H1 (cell line): ENCODE data around the gene VPS51. TPM values are rescaled to one million over a fixed set of nuclear protein-coding genes. Genes with fewer than 3 reads are reported as not detected.

Experiments
- CTCF ChIA-PET: fragments of 300-600 bp; sonication (Branson Sonifier 250); formaldehyde crosslinking; loops from one replicate; lab custom pipeline; 2021; ENCODE audit not compliant: partially characterized antibody; lab: Charles Lee
- POLR2A ChIA-PET: fragments of 300-600 bp; sonication (Branson Sonifier 250); formaldehyde crosslinking; loops from one replicate; lab custom pipeline; 2021; ENCODE audit warnings: inconsistent platforms; ENCODE audit not compliant: partially characterized antibody; lab: Charles Lee
- DNase-seq, 2 experiments: peaks; one replicate each; pipeline versions ENCODE4 v3.0.0 to v3.0.0-alpha.2; 2010 to 2022; ENCODE audit warnings: low spot score in 2 of 2, low read depth in 1 of 2, mixed read lengths in 1 of 2
- FAIRE-seq: peaks from 2 replicates; lab custom pipeline; 2011; peaks lifted over from hg19 to GRCh38; lab: Jason Lieb, UNC
- H2AFZ ChIP-seq: 2 replicates; pipeline ENCODE4 v1.8.1; 2012; ENCODE audit warnings: low read length, inconsistent platforms
- H2AK5ac ChIP-seq: 2 replicates; pipeline ENCODE4 v1.6.1; 2013; ENCODE audit warnings: low read depth, low read length
- H2BK120ac ChIP-seq: replicated peaks from 2 replicates; pipeline ENCODE3; 2013; ENCODE audit warnings: low read depth, low read length, inconsistent platforms
- H2BK12ac ChIP-seq: 2 replicates; pipeline ENCODE4 v1.6.1; 2013; ENCODE audit warnings: low read depth, low read length
- H2BK15ac ChIP-seq: 2 replicates; pipeline ENCODE4 v1.6.1; 2013; ENCODE audit warnings: low read length
- H2BK20ac ChIP-seq: 2 replicates; pipeline ENCODE4 v1.6.1; 2013; ENCODE audit warnings: low read length
- H2BK5ac ChIP-seq: 2 replicates; pipeline ENCODE4 v1.6.1; 2013; ENCODE audit warnings: low read depth, low read length
- H3K14ac ChIP-seq: 2 replicates; pipeline ENCODE4 v1.6.1; 2013; ENCODE audit warnings: inconsistent platforms; ENCODE audit not compliant: insufficient read length
- H3K18ac ChIP-seq: 2 replicates; pipeline ENCODE4 v1.6.1; 2013; ENCODE audit warnings: low read length; ENCODE audit errors: extremely low read depth
- H3K23ac ChIP-seq: 2 replicates; pipeline ENCODE4 v1.6.1; 2013; ENCODE audit warnings: inconsistent platforms; ENCODE audit not compliant: insufficient read length
- H3K23me2 ChIP-seq: 2 replicates; pipeline ENCODE4 v1.6.1; 2013; ENCODE audit warnings: low read depth, low read length
- H3K27ac ChIP-seq: 2 replicates; pipeline ENCODE4 v1.6.1; 2011; ENCODE audit warnings: low read depth, low read length, inconsistent platforms
- H3K27me3 ChIP-seq, 4 experiments: replicated peaks in 1 of 4; 1 replicate in 1 of 4; 2 replicates in 3 of 4; pipeline versions ENCODE4 v1.6.1 to v1.8.1; 2011 to 2013; ENCODE audit warnings: low read length in 3 of 4, mild to moderate bottlenecking in 3 of 4, inconsistent platforms in 2 of 4, mixed read lengths in 2 of 4, moderate library complexity in 1 of 4; ENCODE audit not compliant: control insufficient read depth in 3 of 4, insufficient read depth in 3 of 4; ENCODE audit errors: extremely low read depth in 1 of 4
- H3K36me3 ChIP-seq, 4 experiments: 2 replicates each; pipeline versions ENCODE4 v1.6.1 to v1.8.1; 2011 to 2013; ENCODE audit warnings: mild to moderate bottlenecking in 4 of 4, low read length in 3 of 4, moderate library complexity in 2 of 4, control low read depth in 1 of 4, inconsistent platforms in 1 of 4; ENCODE audit not compliant: insufficient read depth in 4 of 4, control insufficient read depth in 2 of 4
- H3K4ac ChIP-seq: replicated peaks from 2 replicates; pipeline ENCODE3; 2013; ENCODE audit warnings: low read length, low read depth, mixed read lengths, inconsistent platforms; ENCODE audit not compliant: insufficient read length
- H3K4me1 ChIP-seq, 4 experiments: replicated peaks in 1 of 4; 1 replicate in 1 of 4; 2 replicates in 3 of 4; pipeline versions ENCODE4 v1.6.1 to v1.8.1; 2011 to 2013; ENCODE audit warnings: low read length in 3 of 4, inconsistent platforms in 2 of 4, mixed read lengths in 1 of 4; ENCODE audit not compliant: insufficient read depth in 4 of 4, control insufficient read depth in 3 of 4
- H3K4me2 ChIP-seq, 2 experiments: 2 replicates each; pipeline versions ENCODE4 v1.6.1 to v1.8.1; 2011 to 2013; ENCODE audit warnings: low read depth in 2 of 2, low read length in 2 of 2, control low read depth in 1 of 2, inconsistent platforms in 1 of 2, mild to moderate bottlenecking in 1 of 2; ENCODE audit not compliant: insufficient read depth in 1 of 2
- H3K4me3 ChIP-seq, 4 experiments: fragments of 200-600, 300-600 bp in 1 of 4; sonication (generic), shearing (Covaris generic), sonication (Bioruptor Twin) in 1 of 4; 2 replicates each; pipeline versions ENCODE4 v1.5.1 to v1.8.1; 2011 to 2016; ENCODE audit warnings: low read length in 4 of 4, low read depth in 3 of 4, control low read depth in 2 of 4, inconsistent platforms in 2 of 4, mild to moderate bottlenecking in 2 of 4, mixed read lengths in 1 of 4, moderate library complexity in 1 of 4; ENCODE audit not compliant: insufficient read depth in 2 of 4; ENCODE audit errors: extremely low read depth in 1 of 4
- H3K56ac ChIP-seq: replicated peaks from 2 replicates; pipeline ENCODE3; 2013; ENCODE audit warnings: low read depth, mild to moderate bottlenecking, mixed read lengths, low read length, inconsistent platforms; ENCODE audit not compliant: insufficient read length
- H3K79me1 ChIP-seq: 2 replicates; pipeline ENCODE4 v1.6.1; 2013; ENCODE audit warnings: low read depth, low read length, control low read depth
- H3K79me2 ChIP-seq, 2 experiments: 2 replicates each; pipeline versions ENCODE4 v1.6.1 to v1.8.1; 2012 to 2013; ENCODE audit warnings: low read length in 2 of 2, mild to moderate bottlenecking in 2 of 2, inconsistent platforms in 1 of 2; ENCODE audit not compliant: insufficient read depth in 2 of 2, control insufficient read depth in 1 of 2
- H3K9ac ChIP-seq, 4 experiments: replicated peaks in 1 of 4; 1 replicate in 1 of 4; 2 replicates in 3 of 4; pipeline versions ENCODE4 v1.6.1 to v1.8.1; 2011 to 2013; ENCODE audit warnings: low read depth in 3 of 4, low read length in 3 of 4, control low read depth in 2 of 4, mild to moderate bottlenecking in 2 of 4, moderate library complexity in 2 of 4, inconsistent platforms in 1 of 4; ENCODE audit errors: extremely low read depth in 1 of 4
- H3K9me3 ChIP-seq, 2 experiments: 2 replicates each; pipeline versions ENCODE4 v1.6.1 to v1.8.1; 2012 to 2013; ENCODE audit warnings: mild to moderate bottlenecking in 2 of 2, moderate library complexity in 2 of 2, control low read depth in 1 of 2, inconsistent platforms in 1 of 2, low read depth in 1 of 2, low read length in 1 of 2, mixed read lengths in 1 of 2; ENCODE audit not compliant: insufficient read depth in 2 of 2
- H4K20me1 ChIP-seq, 2 experiments: replicated peaks in 1 of 2; 2 replicates each; pipeline versions ENCODE3 to v1.8.1; 2011 to 2013; ENCODE audit warnings: inconsistent platforms in 2 of 2, low read length in 2 of 2, mild to moderate bottlenecking in 1 of 2; ENCODE audit not compliant: insufficient read depth in 2 of 2, control insufficient read depth in 1 of 2
- H4K5ac ChIP-seq: 2 replicates; pipeline ENCODE4 v1.6.1; 2013; ENCODE audit warnings: low read length, low read depth, mixed read lengths, inconsistent platforms; ENCODE audit not compliant: insufficient read length
- H4K8ac ChIP-seq: 2 replicates; pipeline ENCODE4 v1.8.0; 2013; ENCODE audit warnings: mild to moderate bottlenecking, moderate library complexity, low read length, inconsistent platforms; ENCODE audit not compliant: insufficient read depth; ENCODE audit errors: extremely low read depth
- H4K91ac ChIP-seq: replicated peaks from 2 replicates; pipeline ENCODE3; 2013; ENCODE audit warnings: low read length, mixed read lengths, inconsistent platforms; ENCODE audit not compliant: insufficient read length
- POLR2A ChIP-seq, 2 experiments: IDR thresholded peaks; 1 replicate in 1 of 2; 2 replicates in 1 of 2; pipeline ENCODE4 v1.6.1; 2011; ENCODE audit warnings: low read depth in 2 of 2, low read length in 2 of 2, mild to moderate bottlenecking in 2 of 2; ENCODE audit errors: control extremely low read depth in 1 of 2
- POLR2AphosphoS5 ChIP-seq: IDR thresholded peaks from 2 replicates; pipeline ENCODE4 v1.6.1; 2011; ENCODE audit warnings: low read depth, low read length
- WGBS, 2 experiments: shearing (Covaris generic) in 1 of 2; methylation state at CpG; one replicate each; pipeline versions ENCODE4 v1.1.6 to v1.1.7; 2013 to 2015; ENCODE audit warnings: low lambda C conversion rate in 2 of 2, mixed read lengths in 2 of 2, inconsistent platforms in 1 of 2, low coverage in 1 of 2, missing lambda C conversion rate in 1 of 2; ENCODE audit not compliant: insufficient replicate concordance in 2 of 2, insufficient coverage in 1 of 2, insufficient read length in 1 of 2; ENCODE audit errors: extremely low coverage in 1 of 2, missing lambda C conversion rate in 1 of 2; 5-methylcytosine and 5-hydroxymethylcytosine counted together
- polyA plus RNA-seq, 7 experiments: library from polyadenylated mRNA; depleted of rRNA in 3 of 7; stranded (reverse) in 5 of 7; unstranded in 2 of 7; fragments of >200 nt in 5 of 7; fragments of 200-250 nt in 2 of 7; gene quantifications; 1 replicate in 5 of 7; 2 replicates in 1 of 7; 4 replicates in 1 of 7; pipeline versions ENCODE4 v1.2.1 to v1.2.3, GENCODE V29; 2011 to 2013; ENCODE audit warnings: missing spikeins in 2 of 7, mixed read lengths in 2 of 7
- total RNA-seq: library from RNA; stranded (reverse); fragmentation: NEBNext Ultra II Directional; extraction: Animal tissue kit (Norgen Biotek cat#: 25700); gene quantifications from 2 replicates; pipeline ENCODE4 v1.2.1, GENCODE V29; 2021

The VPS51 gene
- total and polyA plus RNA-seq, 2 of the 8 experiments (the other 6 are each of a cell fraction or from before 2014, with no cell fraction given) = 97.4 to 142 TPM

GRCh38 chr11:65115361-65116082 is 19.5 kb downstream of the VPS51 start:
- Histone ChIP-seq H2BK5ac (no peak overlapping the region), H4K91ac (peak overlapping the region; percentile 17), H3K4ac (no peak overlapping the region), H4K8ac (no peak overlapping the region), H3K23ac (no peak overlapping the region), H3K56ac (no peak overlapping the region), H3K79me1 (peaks cover 8% of the 10 kb centered on the region), H3K27ac (no peak overlapping the region), H3K9ac (no peak overlapping the region), H3K36me3 (peaks cover 8 to 27% (median 12%) of the 10 kb centered on the region in 4 experiments; a peak in 7 of 8 replicates), H3K4me3 (no peak overlapping the region), H3K18ac (no peak overlapping the region), H3K23me2 (peaks cover 17% of the 10 kb centered on the region; the same call in 1 of the 2 replicates), H3K79me2 (peaks cover 0 to 13% of the 10 kb centered on the region in 2 experiments; a peak in 1 of 4 replicates), H3K9me3 (no peaks in the 10 kb centered on the region), H2AFZ (no peak overlapping the region), H2BK12ac (no peak overlapping the region), H4K20me1 (peaks cover 4 to 14% of the 10 kb centered on the region in 2 experiments), H2BK120ac (no peak overlapping the region), H3K27me3 (no peaks in the 10 kb centered on the region), H2AK5ac (no peak overlapping the region), H2BK20ac (no peak overlapping the region), H4K5ac (no peak overlapping the region), H2BK15ac (peak overlapping the region; percentile 50; the same call in 1 of the 2 replicates), H3K14ac (no peak overlapping the region), H3K4me2 (peak overlapping the region in 1 of 2 experiments; percentile 80; a peak in 1 of 4 replicates), H3K4me1 (peaks cover 2 to 24% (median 18%) of the 10 kb centered on the region in 4 experiments)
- WGBS, 2 experiments = 96% methylated on average over 20 of the region's 21 CpGs; no CpG with 5 or more reads in 1 of the 2 experiments
- no peak for DNase-seq
- POLR2A ChIA-PET = interaction anchor here (0.8 to 17.4 kb wide), 15 partner anchors 8 to 371 kb away, joined by 3 to 305 read pairs (median 5); partner anchors contain the start of genes ARL2, CAPN1, MAP4K2 and RASGRP2
- CTCF ChIA-PET = interaction anchor here (1.2 kb wide), 1 partner anchor 37 kb away, joined by 3 read pairs; no protein-coding TSS in a partner anchor
- FAIRE-seq = no peak
- peak in 1 of 2 experiments; percentile 43; a peak in 1 of 3 replicates for TF ChIP-seq POLR2A (IDR thresholded peaks at IDR 0.05; ENCODE audit: control extremely low read depth in 1 of 2, low read depth in 2 of 2, low read length in 2 of 2)
- TF ChIP-seq POLR2AphosphoS5 = peak; percentile 24
